ENCODE measurements around the gene ELMO1.
"Not testable (repeated sequence)": the region's sequence is repeated elsewhere in the genome, so short reads cannot be mapped to it uniquely, and the experiment has no call there.

The ELMO1 gene

DNA sequence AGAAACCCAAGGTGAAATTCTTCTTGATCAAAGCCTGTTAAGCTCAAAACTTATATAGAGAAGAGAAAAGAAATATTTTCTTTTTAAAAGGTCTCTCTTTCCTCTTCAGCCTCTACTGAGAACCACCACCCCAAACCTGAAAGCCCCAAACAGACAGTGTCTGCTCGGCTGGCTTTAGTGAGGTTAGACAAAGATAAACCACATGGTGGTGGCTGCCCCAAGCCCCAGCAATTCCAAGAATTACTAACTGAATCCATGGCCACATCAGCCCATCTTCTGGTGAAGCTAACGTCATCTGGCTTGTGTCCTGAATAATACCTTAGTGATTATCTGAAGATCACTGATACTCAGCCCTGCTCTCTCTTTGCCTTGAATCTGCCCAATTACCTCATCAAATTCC is 275.0 kb downstream of the ELMO1 start:
- DNase-seq, result no peak

GRCh38 chr7:37162106-37162505 is 286.6 kb downstream of the ELMO1 start:
- no peak for DNase-seq

- no peak for DNase-seq
Observed at GRCh38 chr7:37160656-37161055, 288.0 kb downstream of the ELMO1 start.

GRCh38 chr7:37153376-37153775 is 295.3 kb downstream of the ELMO1 start:
- no peak for DNase-seq

DNA sequence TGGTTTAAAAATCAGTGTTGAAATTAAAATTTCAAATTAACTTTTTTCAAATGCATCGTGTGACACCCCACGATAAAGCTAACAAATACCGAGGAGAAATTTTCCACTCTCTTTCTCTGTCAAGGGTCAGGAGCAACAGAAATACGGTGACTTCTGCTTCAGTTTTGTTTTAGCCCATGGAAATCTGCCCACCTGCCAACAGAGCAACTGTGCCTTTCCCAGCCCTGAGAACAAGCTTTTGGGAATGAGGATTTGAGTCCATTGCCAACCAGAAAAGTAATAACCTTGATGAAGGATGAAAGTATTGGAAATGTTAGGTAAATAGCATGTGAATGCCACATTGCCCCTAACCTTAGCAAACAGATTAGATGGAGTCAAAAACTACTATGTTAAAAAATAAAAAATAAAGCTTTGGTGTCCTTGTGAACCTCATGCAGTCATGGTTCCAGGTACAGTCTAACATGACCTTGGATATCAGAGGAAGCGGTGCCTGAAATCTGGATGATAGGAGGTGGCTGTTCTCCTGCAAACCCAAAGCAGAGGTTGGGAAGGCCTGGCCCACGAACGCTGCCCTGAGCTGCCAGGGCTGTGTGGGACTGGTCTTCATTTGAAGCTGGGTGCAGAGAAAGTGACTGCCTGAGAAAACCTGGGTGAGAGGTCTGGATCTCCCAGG is 296.8 kb downstream of the ELMO1 start:
- DNase-seq, result no peak

GRCh38 chr7:37150856-37151255 is 297.8 kb downstream of the ELMO1 start:
- no peak for DNase-seq

DNA sequence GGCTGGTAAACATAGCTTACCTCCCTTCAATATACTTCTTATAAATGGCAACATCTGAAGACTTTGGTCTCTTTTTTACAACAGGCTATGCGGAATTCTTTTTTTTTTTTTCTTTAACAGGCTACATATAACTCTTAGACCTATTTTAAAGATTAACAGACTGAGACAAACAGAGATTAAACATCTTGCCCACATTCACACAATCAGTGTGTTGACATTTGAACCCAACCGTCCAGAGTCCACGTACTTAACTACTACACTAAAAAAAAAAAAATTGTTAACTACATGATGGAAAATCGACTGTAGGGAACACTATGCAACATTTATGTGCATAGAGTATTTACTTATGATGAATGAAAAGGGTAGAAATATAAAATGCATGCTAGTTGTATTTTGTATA is 298.5 kb downstream of the ELMO1 start:
- no peak for DNase-seq

- DNase-seq, result no peak
Observed at GRCh38 chr7:37149773-37150124, 298.9 kb downstream of the ELMO1 start.

GRCh38 chr7:37149051-37149772 is 299.5 kb downstream of the ELMO1 start:
- DNase-seq, result no peak

DNA sequence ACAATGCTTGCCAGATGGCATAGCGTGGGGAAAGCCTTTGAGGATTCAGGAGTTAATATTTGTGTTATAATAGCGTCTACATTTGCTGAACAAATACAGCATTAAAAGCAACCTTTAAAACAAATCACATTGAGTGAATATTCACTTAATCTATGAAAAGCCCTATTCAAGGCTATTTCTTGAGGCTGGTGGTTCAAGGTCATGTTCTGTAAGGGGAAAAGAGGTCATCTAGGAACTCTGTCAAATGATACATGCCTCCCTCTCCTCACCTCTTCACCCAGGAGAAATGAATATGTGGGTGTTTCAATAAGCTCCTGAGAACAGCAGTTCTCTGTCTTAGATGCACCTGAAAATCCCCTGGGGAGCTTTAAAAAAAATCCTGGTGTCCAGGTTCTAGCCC is 303.0 kb downstream of the ELMO1 start:
- DNase-seq, result no peak

DNA sequence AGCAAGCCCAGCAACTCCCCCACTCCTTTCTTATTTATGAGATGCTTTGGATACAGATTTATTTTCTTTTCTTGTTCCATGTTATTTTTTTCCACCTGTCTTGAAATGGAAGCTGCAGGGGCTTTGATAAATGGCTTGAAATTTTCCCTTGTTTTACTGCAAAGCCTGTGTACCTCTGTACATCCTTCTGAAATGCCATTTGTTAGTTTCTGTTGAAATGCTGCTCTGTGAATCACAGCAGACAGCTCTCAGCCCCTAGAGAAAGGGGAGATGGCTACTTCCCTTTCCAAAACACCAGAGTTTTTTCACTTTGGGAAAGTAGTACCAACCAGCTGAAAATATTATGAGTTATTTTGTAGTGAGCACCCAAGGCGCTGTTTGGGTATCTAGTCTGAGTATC is 304.2 kb downstream of the ELMO1 start:
- no peak for DNase-seq

GRCh38 chr7:37142958-37143357 is 305.7 kb downstream of the ELMO1 start:
- no peak for DNase-seq

- no peak for DNase-seq
Observed at GRCh38 chr7:37141742-37142141, 306.9 kb downstream of the ELMO1 start.

DNA sequence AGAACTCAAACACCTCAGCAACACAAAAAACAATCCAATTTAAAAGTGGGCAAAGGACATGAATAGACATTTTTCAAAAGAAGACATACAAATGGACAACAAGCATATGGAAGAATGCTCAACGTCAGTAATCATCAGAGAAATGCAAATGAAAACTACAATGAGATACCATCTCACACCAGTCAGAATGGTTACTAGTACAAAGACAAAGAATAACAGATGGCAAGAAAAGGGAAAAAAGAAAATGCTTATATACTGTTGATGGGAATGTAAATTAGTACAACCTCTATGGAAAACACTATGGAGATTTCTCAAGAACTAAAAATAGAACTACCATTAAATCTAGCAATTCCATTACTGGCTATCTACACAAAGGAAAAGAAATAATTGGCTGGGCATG is 314.8 kb downstream of the ELMO1 start:
- DNase-seq, result not testable (repeated sequence)

GRCh38 chr7:37131855-37132254 is 316.8 kb downstream of the ELMO1 start:
- DNase-seq, result no peak

- no peak for DNase-seq
Observed at GRCh38 chr7:37129035-37129425, 319.6 kb downstream of the ELMO1 start.

DNA sequence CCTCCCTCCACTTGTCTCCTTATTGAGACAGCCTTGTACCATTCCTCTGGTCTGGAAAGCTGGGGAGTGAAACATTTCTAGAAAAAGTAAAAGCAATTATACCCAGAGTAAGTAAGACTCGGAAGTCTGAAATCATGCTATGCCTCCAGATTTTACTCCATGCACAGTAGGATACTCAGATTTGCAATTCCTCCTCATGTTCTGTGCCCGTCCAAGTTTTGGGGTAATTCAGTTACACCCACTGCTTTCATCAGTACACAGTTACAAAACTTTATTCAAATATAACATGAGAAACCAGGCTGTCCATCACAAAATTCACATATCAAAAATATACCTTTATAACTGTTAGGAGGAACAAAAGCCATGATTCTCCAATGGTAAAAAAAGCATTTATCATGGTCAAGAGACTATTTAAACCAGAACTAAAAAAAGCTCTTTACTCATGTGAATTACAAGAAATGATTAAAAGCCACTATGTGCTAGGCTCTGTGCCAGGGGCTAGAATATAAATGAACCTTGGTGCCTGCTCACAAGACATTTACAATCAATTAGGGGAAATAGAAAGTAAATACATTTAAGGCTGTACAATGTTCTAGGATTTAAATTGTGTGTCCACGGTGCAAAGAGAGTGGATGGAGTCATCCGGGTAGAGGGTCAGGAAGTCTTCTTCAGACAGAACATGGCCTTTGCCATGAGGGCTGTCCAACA is 320.2 kb downstream of the ELMO1 start:
- no peak for DNase-seq

GRCh38 chr7:37119296-37119860 is 329.3 kb downstream of the ELMO1 start:
- DNase-seq, result no peak

GRCh38 chr7:37118004-37118403 is 330.7 kb downstream of the ELMO1 start:
- no peak for DNase-seq

GRCh38 chr7:37117292-37117691 is 331.4 kb downstream of the ELMO1 start:
- DNase-seq, result no peak

GRCh38 chr7:37116093-37116701 is 332.5 kb downstream of the ELMO1 start:
- no peak for DNase-seq

GRCh38 chr7:37113661-37114355 is 334.9 kb downstream of the ELMO1 start:
- no peak for DNase-seq

- no peak for DNase-seq
Observed at GRCh38 chr7:37112876-37113275, 335.8 kb downstream of the ELMO1 start.
